ENCODE results near the gene WDR54. TPM values are rescaled to one million over a fixed set of nuclear protein-coding genes. Genes with fewer than 3 reads are reported as not detected.
A peak's percentile ranks its signal among the peaks of the same experiment; 100 is the strongest.

Gene WDR54
- total RNA-seq, 4 donors from 2014 or later: 9.6 to 25.2 (median 18.5) TPM

- peaks cover 0 to 57% (median 0%) of the 10 kb centered on the region in 3 donors for H3K36me3 ChIP-seq
- H3K27ac ChIP-seq: no peak overlapping the region
- peak in 1 of 5 experiments; percentile 15 for TF ChIP-seq CTCF (IDR thresholded peaks at IDR 0.05)
- no peak for TF ChIP-seq POLR2A (IDR thresholded peaks at IDR 0.05)
- DNase-seq (ENCODE audit: low spot score in 2 of 2): no peak
- WGBS, 2 donors: 87 to 90% methylated on average over 5 of the region's 5 CpGs
- H3K9me3 ChIP-seq: no peaks in the 10 kb centered on the region
- H3K4me1 ChIP-seq: peaks cover 0 to 31% (median 15%) of the 10 kb centered on the region in 4 donors
- H3K4me3 ChIP-seq: no peak overlapping the region
- H3K27me3 ChIP-seq: no peaks in the 10 kb centered on the region
Measured at GRCh38 chr2:74474899-74475298, 53.4 kb downstream of the WDR54 start.

Other genes starting within 250 kb of the WDR54 start
- 10 to 100 TPM; 55.3 to 69.9 (median 60.2) TPM for gene MOB1A, start 242.9 kb upstream of the WDR54 start, total RNA-seq
- gene MTHFD2, start 223.1 kb upstream of the WDR54 start, total RNA-seq: 10 to 100 TPM; 13.2 to 57.7 (median 25.7) TPM
- 10 to 100 TPM in 1 of 4 donors, 1 to 10 TPM in 3; 4.2 to 22.9 (median 9.5) TPM for gene SLC4A5, start 78.3 kb upstream of the WDR54 start, total RNA-seq
- 100 to 1,000 TPM; 122 to 157 (median 140) TPM for gene DCTN1, start 41.4 kb upstream of the WDR54 start, total RNA-seq
- 10 to 100 TPM in 1 of 4 donors, 1 to 10 TPM in 3; 4.5 to 14.4 (median 5.3) TPM for gene C2orf81, start 111 bp upstream of the WDR54 start, total RNA-seq
- 10 to 100 TPM; 83.4 to 93.1 (median 87.1) TPM for gene RTKN, start 20.2 kb downstream of the WDR54 start, total RNA-seq
- 10 to 100 TPM; 15.1 to 40.6 (median 27.5) TPM for gene INO80B, start 33.4 kb downstream of the WDR54 start, total RNA-seq
- gene WBP1, start 36.7 kb downstream of the WDR54 start, total RNA-seq: 10 to 100 TPM; 35.7 to 84.6 (median 69.0) TPM
- gene MOGS, start 43.7 kb downstream of the WDR54 start, total RNA-seq: 10 to 100 TPM; 30.2 to 52.5 (median 39.7) TPM
- gene MRPL53, start 51.0 kb downstream of the WDR54 start, total RNA-seq: 10 to 100 TPM; 15.9 to 86.1 (median 34.4) TPM
- gene CCDC142, start 61.3 kb downstream of the WDR54 start, total RNA-seq: 10 to 100 TPM; 34.7 to 53.1 (median 39.4) TPM
- 10 to 100 TPM; 14.6 to 43.3 (median 36.4) TPM for gene TTC31, start 61.4 kb downstream of the WDR54 start, total RNA-seq
- 1 to 10 TPM in 2 of 4 donors, under 1 TPM in 2; 0.20 to 4.4 (median 1.6) TPM for gene LBX2, start 77.9 kb downstream of the WDR54 start, total RNA-seq
- 10 to 100 TPM in 3 of 4 donors, 1 to 10 TPM in 1; 9.6 to 32.0 (median 19.1) TPM for gene PCGF1, start 86.0 kb downstream of the WDR54 start, total RNA-seq
- gene TLX2, start 92.7 kb downstream of the WDR54 start, total RNA-seq: not detected
- 1 to 10 TPM in 1 of 4 donors, not detected in 3; 6.9 TPM for gene DQX1, start 104.5 kb downstream of the WDR54 start, total RNA-seq
- 100 to 1,000 TPM; 111 to 207 (median 135) TPM for gene AUP1, start 108.0 kb downstream of the WDR54 start, total RNA-seq
- 10 to 100 TPM; 37.8 to 45.3 (median 42.5) TPM for gene HTRA2, start 108.2 kb downstream of the WDR54 start, total RNA-seq
- gene LOXL3, start 132.2 kb downstream of the WDR54 start, total RNA-seq: 10 to 100 TPM in 3 of 4 donors, 1 to 10 TPM in 1; 5.0 to 16.2 (median 13.5) TPM
- gene DOK1, start 133.0 kb downstream of the WDR54 start, total RNA-seq: 10 to 100 TPM; 22.2 to 34.2 (median 24.2) TPM
- gene M1AP, start 226.6 kb downstream of the WDR54 start, total RNA-seq: under 1 TPM in 1 of 4 donors, not detected in 3; 0.21 TPM
- gene SEMA4F, start 232.5 kb downstream of the WDR54 start, total RNA-seq: 10 to 100 TPM in 3 of 4 donors, 1 to 10 TPM in 1; 6.7 to 22.3 (median 11.2) TPM

All from tibial nerve (tissue), 4 donors.